Measurements from ENCODE around the gene ZNF763. TPM values are rescaled to one million over a fixed set of nuclear protein-coding genes. Genes with fewer than 3 reads are reported as not detected.
"Not testable (repeated sequence)": the region's sequence is repeated elsewhere in the genome, so short reads cannot be mapped to it uniquely, and the experiment has no call there.

ZNF763 gene
- total RNA-seq, 4 donors from 2014 or later, result 1.9 to 5.6 (median 3.8) TPM

DNA sequence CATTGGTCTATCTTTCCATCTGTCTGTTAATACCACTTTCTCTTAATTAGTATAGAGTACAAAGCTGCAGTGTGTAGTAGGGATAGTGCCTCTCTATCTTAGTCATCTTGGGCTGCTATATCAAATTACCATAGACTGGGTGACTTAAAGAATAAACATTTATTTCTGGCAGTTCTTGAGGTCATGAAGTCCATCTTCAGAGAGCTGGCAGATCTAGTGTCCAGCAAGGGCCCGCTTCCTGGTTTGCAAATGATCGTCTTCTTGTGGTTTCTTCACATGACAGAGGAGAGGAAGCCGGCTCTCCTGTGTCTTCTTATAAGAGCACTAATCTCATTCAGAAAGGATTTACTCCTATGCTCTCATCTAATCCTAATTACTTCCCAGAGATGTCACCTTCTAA lies 33.8 kb upstream of the ZNF763 start:
- TF ChIP-seq, protein P1, sequence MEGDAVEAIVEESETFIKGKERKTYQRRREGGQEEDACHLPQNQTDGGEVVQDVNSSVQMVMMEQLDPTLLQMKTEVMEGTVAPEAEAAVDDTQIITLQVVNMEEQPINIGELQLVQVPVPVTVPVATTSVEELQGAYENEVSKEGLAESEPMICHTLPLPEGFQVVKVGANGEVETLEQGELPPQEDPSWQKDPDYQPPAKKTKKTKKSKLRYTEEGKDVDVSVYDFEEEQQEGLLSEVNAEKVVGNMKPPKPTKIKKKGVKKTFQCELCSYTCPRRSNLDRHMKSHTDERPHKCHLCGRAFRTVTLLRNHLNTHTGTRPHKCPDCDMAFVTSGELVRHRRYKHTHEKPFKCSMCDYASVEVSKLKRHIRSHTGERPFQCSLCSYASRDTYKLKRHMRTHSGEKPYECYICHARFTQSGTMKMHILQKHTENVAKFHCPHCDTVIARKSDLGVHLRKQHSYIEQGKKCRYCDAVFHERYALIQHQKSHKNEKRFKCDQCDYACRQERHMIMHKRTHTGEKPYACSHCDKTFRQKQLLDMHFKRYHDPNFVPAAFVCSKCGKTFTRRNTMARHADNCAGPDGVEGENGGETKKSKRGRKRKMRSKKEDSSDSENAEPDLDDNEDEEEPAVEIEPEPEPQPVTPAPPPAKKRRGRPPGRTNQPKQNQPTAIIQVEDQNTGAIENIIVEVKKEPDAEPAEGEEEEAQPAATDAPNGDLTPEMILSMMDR (IDR thresholded peaks at IDR 0.05), result no peak
- TF ChIP-seq EP300 (IDR thresholded peaks at IDR 0.05), result no peak
- TF ChIP-seq POLR2A (IDR thresholded peaks at IDR 0.05), result no peak
- no peak for TF ChIP-seq POLR2AphosphoS5 (IDR thresholded peaks at IDR 0.05)
- Histone ChIP-seq H3K9me3 (no peaks in the 10 kb centered on the region), H3K27ac (no peak overlapping the region), H3K4me3 (no peak overlapping the region), H3K4me1 (peaks cover 15% of the 10 kb centered on the region), H3K27me3 (no peaks in the 10 kb centered on the region), H3K36me3 (no peaks in the 10 kb centered on the region)
- WGBS, result 85% methylated on average over 3 of the region's 3 CpGs
- no peak for DNase-seq (ENCODE audit: low spot score in 2 of 2)

- Histone ChIP-seq H3K27me3 (no peaks in the 10 kb centered on the region), H3K4me3 (no peak overlapping the region), H3K36me3 (no peaks in the 10 kb centered on the region), H3K4me1 (peaks cover 11% of the 10 kb centered on the region), H3K27ac (no peak overlapping the region), H3K9me3 (no peaks in the 10 kb centered on the region)
- 95% methylated on average over 3 of the region's 3 CpGs for WGBS
- TF ChIP-seq, protein P1 (IDR thresholded peaks at IDR 0.05), result no peak
- no peak for TF ChIP-seq POLR2A (IDR thresholded peaks at IDR 0.05)
- TF ChIP-seq EP300 (IDR thresholded peaks at IDR 0.05), result no peak
- no peak for TF ChIP-seq POLR2AphosphoS5 (IDR thresholded peaks at IDR 0.05)
- no peak for DNase-seq (ENCODE audit: low spot score in 2 of 2)
Observed at GRCh38 chr19:11931513-11931912, 33.3 kb upstream of the ZNF763 start.

DNA sequence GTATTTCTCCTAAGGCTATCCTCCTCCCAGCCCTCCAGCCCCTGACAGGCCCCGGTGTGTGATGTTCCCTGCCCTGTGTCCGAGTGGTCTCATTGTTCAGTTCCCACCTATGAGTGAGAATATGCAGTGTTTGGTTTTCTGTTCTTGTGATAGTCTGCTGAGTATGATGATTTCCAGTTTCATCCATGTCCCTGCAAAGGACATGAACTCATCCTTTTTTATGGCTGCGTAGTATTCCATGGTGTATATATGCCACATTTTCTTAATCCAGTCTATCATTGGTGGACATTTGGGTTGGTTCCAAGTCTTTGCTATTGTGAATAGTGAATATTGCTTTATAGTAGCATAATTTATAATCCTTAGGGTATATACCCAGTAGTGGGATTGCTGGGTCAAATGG lies 29.0 kb upstream of the ZNF763 start:
- H3K36me3 ChIP-seq; H3K4me1 ChIP-seq; H3K4me3 ChIP-seq; DNase-seq (ENCODE audit: low spot score in 2 of 2); H3K27me3 ChIP-seq; H3K27ac ChIP-seq; H3K9me3 ChIP-seq: not testable (repeated sequence)
- WGBS, result 100% methylated on average over 3 of the region's 3 CpGs

DNA sequence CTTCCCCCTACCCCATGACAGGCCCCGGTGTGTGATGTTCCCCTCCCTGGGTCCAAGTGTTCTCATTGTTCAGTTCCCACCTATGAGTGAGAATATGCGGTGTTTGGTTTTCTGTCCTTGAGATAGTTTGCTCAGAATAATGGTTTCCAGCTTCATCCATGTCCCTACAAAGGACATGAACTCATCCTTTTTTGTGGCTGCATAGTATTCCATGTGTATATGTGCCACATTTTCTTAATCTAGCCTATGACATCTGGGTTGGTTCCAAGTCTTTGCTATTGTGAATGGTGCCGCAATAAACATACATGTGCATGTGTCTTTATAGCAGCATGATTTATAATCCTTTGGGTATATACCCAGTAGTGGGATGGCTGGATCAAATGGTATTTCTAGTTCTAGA lies 26.5 kb upstream of the ZNF763 start:
- 100% methylated on average over 3 of the region's 3 CpGs for WGBS
- peaks cover 20% of the 10 kb centered on the region for H3K9me3 ChIP-seq
- H3K4me3 ChIP-seq; DNase-seq (ENCODE audit: low spot score in 2 of 2); H3K4me1 ChIP-seq; H3K27ac ChIP-seq; H3K27me3 ChIP-seq: not testable (repeated sequence)
- peaks cover 27% of the 10 kb centered on the region for H3K36me3 ChIP-seq

DNA sequence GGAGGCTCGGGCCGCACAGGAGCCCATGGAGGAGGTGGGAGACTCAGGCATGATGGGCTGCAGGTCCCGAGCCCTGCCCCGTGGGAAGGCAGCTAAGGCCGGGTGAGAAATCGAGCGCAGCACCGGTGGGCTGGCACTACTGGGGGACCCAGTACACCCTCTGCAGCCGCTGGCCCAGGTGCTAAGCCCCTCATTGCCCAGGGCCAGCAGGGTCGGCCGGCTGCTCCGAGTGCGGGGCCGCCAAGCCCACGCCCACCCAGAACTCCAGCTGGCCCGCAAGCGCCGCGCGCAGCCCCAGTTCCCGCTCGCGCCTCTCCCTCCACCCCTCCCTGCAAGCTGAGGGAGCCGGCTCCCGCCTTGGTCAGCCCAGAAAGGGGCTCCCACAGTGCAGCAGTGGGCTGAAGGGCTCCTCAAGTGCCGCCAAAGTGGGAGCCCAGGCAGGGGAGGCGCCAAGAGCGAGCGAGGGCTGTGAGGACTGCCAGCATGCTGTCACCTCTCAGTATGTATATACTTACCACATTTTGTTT lies 23.4 kb upstream of the ZNF763 start:
- H3K36me3 ChIP-seq, result peaks cover 55% of the 10 kb centered on the region
- 100% methylated on average over 10 of the region's 29 CpGs for WGBS
- not testable (repeated sequence) for H3K27ac ChIP-seq; DNase-seq (ENCODE audit: low spot score in 2 of 2); H3K4me3 ChIP-seq; H3K27me3 ChIP-seq; H3K4me1 ChIP-seq
- peaks cover 43% of the 10 kb centered on the region for H3K9me3 ChIP-seq

DNA sequence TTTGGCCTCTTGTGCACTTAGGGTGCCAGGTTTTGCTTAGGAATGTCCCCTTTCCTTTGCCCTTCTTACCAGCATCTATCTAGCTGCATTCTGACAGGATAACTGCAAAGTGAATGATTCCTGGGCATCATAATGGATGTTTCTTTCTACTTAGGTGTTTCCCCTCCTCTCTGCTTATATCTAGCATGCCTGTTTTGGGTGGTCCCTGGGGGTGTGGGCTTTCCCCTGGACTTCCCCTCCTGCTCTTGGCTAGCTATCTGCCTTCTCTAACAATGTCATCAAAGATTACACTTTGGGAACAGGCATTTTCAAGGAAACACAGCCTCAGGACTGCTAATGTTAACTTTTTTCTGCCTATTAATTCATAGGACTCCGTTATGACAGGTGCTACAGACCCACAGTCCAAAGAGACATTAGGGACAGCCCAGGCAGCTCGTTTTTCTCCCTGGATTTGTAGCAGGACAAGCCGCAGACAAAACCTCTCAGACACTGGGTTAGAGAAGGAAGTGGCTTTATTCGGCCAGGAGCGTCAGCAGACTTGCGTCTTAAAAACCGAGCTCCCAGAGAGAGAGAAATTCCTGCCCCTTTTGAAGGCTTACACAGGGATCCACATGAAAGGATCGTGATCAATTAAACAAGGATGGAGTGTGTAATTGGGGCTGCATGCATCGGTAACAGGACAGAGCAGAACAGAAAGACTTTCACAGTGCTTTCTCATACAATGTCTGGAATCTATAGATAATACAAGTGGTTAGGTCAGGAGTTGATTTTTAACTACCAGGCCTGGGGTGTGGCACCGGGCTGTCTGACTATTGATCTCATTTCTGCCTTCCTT lies 22.6 kb upstream of the ZNF763 start:
- no peak overlapping the region for H3K27ac ChIP-seq
- H3K4me1 ChIP-seq, result no peaks in the 10 kb centered on the region
- no peak for DNase-seq (ENCODE audit: low spot score in 2 of 2)
- peaks cover 63% of the 10 kb centered on the region for H3K36me3 ChIP-seq
- H3K4me3 ChIP-seq, result no peak overlapping the region
- no peaks in the 10 kb centered on the region for H3K27me3 ChIP-seq
- WGBS, result 97% methylated on average over 10 of the region's 10 CpGs
- no peak for TF ChIP-seq POLR2AphosphoS5 (IDR thresholded peaks at IDR 0.05)
- TF ChIP-seq POLR2A (IDR thresholded peaks at IDR 0.05), result no peak
- no peak for TF ChIP-seq EP300 (IDR thresholded peaks at IDR 0.05)
- TF ChIP-seq, protein P1 (IDR thresholded peaks at IDR 0.05), result no peak
- peaks cover 51% of the 10 kb centered on the region for H3K9me3 ChIP-seq

DNA sequence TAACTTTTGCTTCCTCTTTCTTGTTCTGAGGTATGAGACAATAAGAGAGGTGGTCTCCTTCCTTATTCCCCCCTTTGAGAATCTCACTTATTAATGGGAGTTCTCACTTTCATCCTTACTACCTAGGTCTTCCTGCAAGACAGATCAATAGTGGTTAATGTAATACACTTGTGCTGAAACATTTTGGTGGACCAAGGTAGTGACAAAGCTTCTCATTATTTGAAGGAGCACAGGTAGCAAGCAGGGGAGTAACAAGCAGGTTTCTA lies 22.1 kb upstream of the ZNF763 start:
- Histone ChIP-seq H3K4me3 (no peak overlapping the region), H3K27ac (no peak overlapping the region), H3K4me1 (no peaks in the 10 kb centered on the region), H3K9me3 (peaks cover 57% of the 10 kb centered on the region), H3K36me3 (peaks cover 68% of the 10 kb centered on the region), H3K27me3 (no peaks in the 10 kb centered on the region)
- DNase-seq (ENCODE audit: low spot score in 2 of 2), result no peak
- TF ChIP-seq, protein P1 (IDR thresholded peaks at IDR 0.05), result no peak
- TF ChIP-seq POLR2A (IDR thresholded peaks at IDR 0.05), result no peak
- no peak for TF ChIP-seq EP300 (IDR thresholded peaks at IDR 0.05)
- TF ChIP-seq POLR2AphosphoS5 (IDR thresholded peaks at IDR 0.05), result no peak
